Brain microvascular endothelial cell (primary cell): ENCODE data around the gene R3HDML.
"Not testable (repeated sequence)": the region's sequence is repeated elsewhere in the genome, so short reads cannot be mapped to it uniquely, and the experiment has no call there.

ENCODE experiments used
- DNase-seq: peaks from one replicate; pipeline ENCODE4 v3.0.0-alpha.2; 2020
- H3K27ac ChIP-seq: fragments of 250-450 bp; sonication (Bioruptor Pico); 2 replicates; pipeline ENCODE4 v1.5.1; 2020; ENCODE audit warnings: mild to moderate bottlenecking, moderate library complexity
- H3K27me3 ChIP-seq: fragments of 250-450 bp; sonication (Bioruptor Pico); replicated peaks from 2 replicates; pipeline ENCODE4 v1.5.1; 2020; ENCODE audit warnings: mild to moderate bottlenecking
- H3K36me3 ChIP-seq: fragments of 250-450 bp; sonication (Bioruptor Pico); replicated peaks from 2 replicates; pipeline ENCODE4 v1.5.1; 2020; ENCODE audit warnings: mild to moderate bottlenecking
- H3K4me3 ChIP-seq: 2 replicates; pipeline ENCODE4 v1.5.1; 2011; ENCODE audit warnings: low read depth, mild to moderate bottlenecking, control low read depth, low read length, moderate library complexity
- CTCF ChIP-seq: IDR thresholded peaks from 2 replicates; pipeline ENCODE4 v1.5.1; 2011; ENCODE audit warnings: low read depth, mild to moderate bottlenecking, moderate library complexity, low read length, control low read depth, inconsistent platforms; ENCODE audit errors: missing control alignments
- in situ Hi-C: cut with HindIII; loops from 2 replicates; pipeline ENCODE4 v1.10.0; 2017; ENCODE audit warnings: low sequenced_read_pairs, low pct_ligation_motif_present

R3HDML gene

GRCh38 chr20:44324343-44324742, 12.5 kb upstream of the R3HDML start:
- H3K27me3 ChIP-seq, result no peaks in the 10 kb centered on the region
- H3K36me3 ChIP-seq, result no peaks in the 10 kb centered on the region
- in situ Hi-C loops, result no loop called here
- TF ChIP-seq CTCF, result no peak
- H3K27ac ChIP-seq, result no peak overlapping the region
- no peak for DNase-seq
- H3K4me3 ChIP-seq, result no peak overlapping the region

- H3K36me3 ChIP-seq, result no peaks in the 10 kb centered on the region
- H3K27ac ChIP-seq, result no peak overlapping the region
- no peak for TF ChIP-seq CTCF
- H3K27me3 ChIP-seq, result no peaks in the 10 kb centered on the region
- DNase-seq, result no peak
- no peak overlapping the region for H3K4me3 ChIP-seq
- in situ Hi-C loops, result no loop called here
Measured at GRCh38 chr20:44326391-44327159, 10.3 kb upstream of the R3HDML start.

GRCh38 chr20:44327748-44328147, 9.1 kb upstream of the R3HDML start:
- H3K4me3 ChIP-seq, H3K27me3 ChIP-seq, H3K27ac ChIP-seq, H3K36me3 ChIP-seq, in situ Hi-C loops, DNase-seq: not testable (repeated sequence)

GRCh38 chr20:44328428-44328827, 8.4 kb upstream of the R3HDML start:
- in situ Hi-C loops, result no loop called here
- TF ChIP-seq CTCF, result no peak
- H3K27ac ChIP-seq, result no peak overlapping the region
- no peak for DNase-seq
- H3K36me3 ChIP-seq, result no peaks in the 10 kb centered on the region
- H3K27me3 ChIP-seq, result no peaks in the 10 kb centered on the region
- H3K4me3 ChIP-seq, result no peak overlapping the region

GRCh38 chr20:44331201-44331600, 5.6 kb upstream of the R3HDML start:
- H3K27me3 ChIP-seq, result peaks cover 3% of the 10 kb centered on the region
- no peaks in the 10 kb centered on the region for H3K36me3 ChIP-seq
- DNase-seq, result no peak
- TF ChIP-seq CTCF, result no peak
- H3K27ac ChIP-seq, result no peak overlapping the region
- in situ Hi-C loops, result no loop called here
- no peak overlapping the region for H3K4me3 ChIP-seq

GRCh38 chr20:44334306-44334705, 2.5 kb upstream of the R3HDML start:
- Histone ChIP-seq H3K4me3 (no peak overlapping the region), H3K27me3 (peaks cover 3% of the 10 kb centered on the region), H3K36me3 (no peaks in the 10 kb centered on the region), H3K27ac (no peak overlapping the region)
- no peak for DNase-seq
- no peak for TF ChIP-seq CTCF
- in situ Hi-C loops, result no loop called here
